Myometrial cell (primary cell): Measurements from ENCODE around the gene ALG6. TPM values are rescaled to one million over a fixed set of nuclear protein-coding genes. Genes with fewer than 3 reads are reported as not detected.

Experiments used
- total RNA-seq: library from RNA; depleted of rRNA; stranded (reverse); fragments of >200 nt; gene quantifications from 2 replicates; pipeline ENCODE4 v1.2.3, GENCODE V29; 2015

Gene ALG6
- 11.7 and 14.1 TPM in 2 replicates for total RNA-seq

DNA sequence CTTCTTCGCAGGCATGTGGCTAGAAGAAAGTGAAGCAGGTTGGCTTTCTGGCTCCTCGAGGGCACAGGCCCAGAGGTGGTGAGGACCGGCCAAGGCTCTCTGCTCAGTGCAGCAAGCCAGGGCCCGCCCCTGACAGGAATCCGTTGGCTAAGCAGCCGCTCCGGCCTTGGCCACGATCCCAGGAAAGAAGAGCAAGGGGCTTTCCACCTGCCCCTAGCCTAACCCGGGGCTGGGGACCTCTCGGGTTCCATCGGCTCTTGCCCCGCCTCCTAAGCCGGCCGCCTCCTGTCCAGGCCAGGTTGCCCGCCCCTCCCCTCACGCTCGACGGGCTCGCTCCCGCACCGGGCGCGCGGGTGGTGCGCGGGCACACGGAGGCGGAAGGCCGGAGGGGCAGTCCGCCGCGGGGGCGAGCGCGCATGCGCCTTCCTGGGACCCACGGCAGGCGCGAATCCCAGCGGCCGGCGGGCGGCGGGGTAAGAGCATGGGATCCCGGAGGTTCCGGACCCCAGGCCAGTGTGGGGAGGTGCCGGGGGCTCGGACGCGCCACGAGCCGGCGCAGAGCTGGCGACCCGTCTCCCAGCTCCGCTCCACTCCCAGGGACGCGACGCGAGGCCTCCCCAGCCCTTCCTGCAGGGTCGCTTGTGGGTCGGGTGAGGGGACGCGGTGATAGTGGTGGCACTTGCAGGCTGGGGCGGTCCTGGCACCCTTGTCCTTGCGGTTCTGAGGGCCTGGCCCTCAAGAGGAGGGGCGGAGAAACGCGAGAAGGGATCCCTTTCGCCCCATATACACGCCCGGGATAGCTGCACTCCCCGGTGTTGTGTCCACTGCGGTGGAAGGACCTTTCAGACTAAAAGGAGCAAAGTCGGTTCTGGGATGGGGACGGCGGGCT, at the start of gene ALG6:
Gene ALG6 (plus strand): TSS at position 413 of the 889 bp plus-strand sequence. CDS start 3,351 bp downstream, outside the sequence.

GRCh38 chr1:63322114-63322943, 45.1 kb upstream of the ALG6 start, which contains the start of gene FOXD3:
TSS of gene FOXD3 (plus strand) at chr1:63322567. CDS start at chr1:63323059, 492 bp downstream.

Other genes starting within 250 kb of the ALG6 start
- gene FOXD3, start 45.1 kb upstream of the ALG6 start, total RNA-seq, result not detected in 2 replicates
- gene ITGB3BP, start 155.6 kb downstream of the ALG6 start, total RNA-seq, result 11.5 and 33.5 TPM in 2 replicates
- 3.9 and 6.3 TPM in 2 replicates for gene EFCAB7, start 155.9 kb downstream of the ALG6 start, total RNA-seq
- gene PGM1, start 225.8 kb downstream of the ALG6 start, total RNA-seq, result 103 and 108 TPM in 2 replicates